Gastroesophageal sphincter (tissue), 3 donors: ENCODE data around the gene TSKU.

Source experiments
- CTCF ChIP-seq, 4 experiments: fragments of 200-600 bp in 2 of 4; fragments of 450-650 bp in 2 of 4; sonication (generic) in 1 of 4; IDR thresholded peaks; one replicate each; pipeline ENCODE4 v1.5.1; 2017 to 2019; ENCODE audit warnings: antibody characterized with exemption in 4 of 4, mild to moderate bottlenecking in 2 of 4, moderate library complexity in 2 of 4
- POLR2A ChIP-seq, 2 donors: fragments of 450-650 bp; IDR thresholded peaks; one replicate each; pipeline ENCODE4 v1.6.1; 2017; ENCODE audit warnings: antibody characterized with exemption in 2 of 2, mild to moderate bottlenecking in 2 of 2, moderate library complexity in 1 of 2
- POLR2AphosphoS5 ChIP-seq: sonication (generic); formaldehyde crosslinking; IDR thresholded peaks from one replicate; pipeline ENCODE4 v1.6.1; 2017; ENCODE audit warnings: antibody characterized with exemption

- TF ChIP-seq CTCF (IDR thresholded peaks at IDR 0.05) = no peak
- TF ChIP-seq POLR2AphosphoS5 = no peak
- TF ChIP-seq POLR2A (IDR thresholded peaks at IDR 0.05) = no peak
These were observed 42.7 kb downstream of the TSKU start for GRCh38 chr11:76825726-76826396.
